ENCODE data around the gene RNU5D-1. TPM values are rescaled to one million over a fixed set of nuclear protein-coding genes. Genes with fewer than 3 reads are reported as not detected.

Gene RNU5D-1
- total and polyA plus RNA-seq, 8 donors = 3.4 to 4.7 TPM; not detected in 6

- intact Hi-C loops (cut with DNase I) = no loop called here
- DNase-seq (peak in 1 of 4 donors; percentile 25), ATAC-seq (peak; percentile 91)
- H3K27ac ChIP-seq = no peak overlapping the region
- no peak overlapping the region for H3K4me3 ChIP-seq
- no peaks in the 10 kb centered on the region for H3K27me3 ChIP-seq
- TF ChIP-seq, protein P1, sequence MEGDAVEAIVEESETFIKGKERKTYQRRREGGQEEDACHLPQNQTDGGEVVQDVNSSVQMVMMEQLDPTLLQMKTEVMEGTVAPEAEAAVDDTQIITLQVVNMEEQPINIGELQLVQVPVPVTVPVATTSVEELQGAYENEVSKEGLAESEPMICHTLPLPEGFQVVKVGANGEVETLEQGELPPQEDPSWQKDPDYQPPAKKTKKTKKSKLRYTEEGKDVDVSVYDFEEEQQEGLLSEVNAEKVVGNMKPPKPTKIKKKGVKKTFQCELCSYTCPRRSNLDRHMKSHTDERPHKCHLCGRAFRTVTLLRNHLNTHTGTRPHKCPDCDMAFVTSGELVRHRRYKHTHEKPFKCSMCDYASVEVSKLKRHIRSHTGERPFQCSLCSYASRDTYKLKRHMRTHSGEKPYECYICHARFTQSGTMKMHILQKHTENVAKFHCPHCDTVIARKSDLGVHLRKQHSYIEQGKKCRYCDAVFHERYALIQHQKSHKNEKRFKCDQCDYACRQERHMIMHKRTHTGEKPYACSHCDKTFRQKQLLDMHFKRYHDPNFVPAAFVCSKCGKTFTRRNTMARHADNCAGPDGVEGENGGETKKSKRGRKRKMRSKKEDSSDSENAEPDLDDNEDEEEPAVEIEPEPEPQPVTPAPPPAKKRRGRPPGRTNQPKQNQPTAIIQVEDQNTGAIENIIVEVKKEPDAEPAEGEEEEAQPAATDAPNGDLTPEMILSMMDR (IDR thresholded peaks at IDR 0.05) = peak; percentile 56 to 74
- peaks cover 2 to 7% of the 10 kb centered on the region in 2 donors for H3K4me1 ChIP-seq
- no peaks in the 10 kb centered on the region for H3K9me3 ChIP-seq
- no peaks in the 10 kb centered on the region for H3K36me3 ChIP-seq
Measured at GRCh38 chr1:44707959-44708831, 22.8 kb downstream of the RNU5D-1 start.

DNA sequence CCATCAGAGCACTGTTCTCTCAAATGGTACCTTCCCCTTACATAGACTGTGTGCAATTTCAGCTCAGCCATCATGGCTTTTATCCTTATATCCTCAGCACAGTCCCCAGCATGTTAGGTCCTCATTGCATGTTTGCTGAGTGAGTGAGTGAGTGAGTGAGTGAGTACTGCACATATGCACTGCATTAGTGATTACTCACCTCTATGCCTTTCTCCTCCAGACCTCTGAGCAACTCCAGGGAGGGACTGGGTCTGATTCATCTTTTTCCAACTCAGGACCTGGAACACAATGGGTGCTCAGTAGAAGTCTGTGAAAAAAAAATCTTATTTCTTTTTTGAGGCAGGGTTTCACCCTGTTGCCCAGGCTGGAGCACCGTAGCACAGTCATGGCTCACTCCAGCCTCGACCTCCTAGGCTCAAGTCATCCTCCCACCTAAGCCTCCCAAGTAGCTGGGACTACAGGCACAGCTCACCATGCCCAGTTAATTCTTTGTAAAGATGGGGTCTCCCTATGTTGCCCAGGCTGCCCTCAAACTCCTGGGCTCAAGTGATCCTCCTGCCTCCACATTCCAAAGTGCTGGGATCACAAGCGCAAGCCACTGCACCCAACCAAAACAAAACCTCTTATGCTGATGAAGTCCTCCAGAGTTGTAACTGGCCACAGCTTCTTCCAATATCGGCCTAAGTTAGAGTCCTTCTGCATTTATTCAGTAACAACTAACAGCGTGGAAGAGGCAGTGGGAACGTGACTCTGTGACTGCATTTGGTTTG is 23.7 kb downstream of the RNU5D-1 start:
- H3K4me3 ChIP-seq = no peak overlapping the region
- TF ChIP-seq, protein P1 (IDR thresholded peaks at IDR 0.05) = no peak
- no peak for DNase-seq
- H3K36me3 ChIP-seq = no peaks in the 10 kb centered on the region
- H3K27ac ChIP-seq = no peak overlapping the region
- no peaks in the 10 kb centered on the region for H3K9me3 ChIP-seq
- H3K4me1 ChIP-seq = peaks cover 2 to 7% of the 10 kb centered on the region in 2 donors
- peak; percentile 55 for ATAC-seq
- intact Hi-C loops (cut with DNase I) = no loop called here
- H3K27me3 ChIP-seq = no peaks in the 10 kb centered on the region

GRCh38 chr1:44705938-44706337 is 25.0 kb downstream of the RNU5D-1 start:
- Histone ChIP-seq H3K27me3 (no peaks in the 10 kb centered on the region), H3K9me3 (no peaks in the 10 kb centered on the region), H3K4me1 (peaks cover 2 to 7% of the 10 kb centered on the region in 2 donors), H3K4me3 (no peak overlapping the region), H3K27ac (no peak overlapping the region), H3K36me3 (no peaks in the 10 kb centered on the region)
- no peak for ATAC-seq
- no peak for DNase-seq
- TF ChIP-seq, protein P1 (IDR thresholded peaks at IDR 0.05) = no peak
- intact Hi-C loops (cut with DNase I) = no loop called here

GRCh38 chr1:44705470-44705869 is 25.5 kb downstream of the RNU5D-1 start:
- Histone ChIP-seq H3K36me3 (no peaks in the 10 kb centered on the region), H3K4me3 (no peak overlapping the region), H3K4me1 (peaks cover 2 to 7% of the 10 kb centered on the region in 2 donors), H3K27me3 (no peaks in the 10 kb centered on the region), H3K27ac (no peak overlapping the region), H3K9me3 (no peaks in the 10 kb centered on the region)
- TF ChIP-seq, protein P1 (IDR thresholded peaks at IDR 0.05) = no peak
- DNase-seq (no peak), ATAC-seq (no peak)
- intact Hi-C loops (cut with DNase I) = no loop called here

DNA sequence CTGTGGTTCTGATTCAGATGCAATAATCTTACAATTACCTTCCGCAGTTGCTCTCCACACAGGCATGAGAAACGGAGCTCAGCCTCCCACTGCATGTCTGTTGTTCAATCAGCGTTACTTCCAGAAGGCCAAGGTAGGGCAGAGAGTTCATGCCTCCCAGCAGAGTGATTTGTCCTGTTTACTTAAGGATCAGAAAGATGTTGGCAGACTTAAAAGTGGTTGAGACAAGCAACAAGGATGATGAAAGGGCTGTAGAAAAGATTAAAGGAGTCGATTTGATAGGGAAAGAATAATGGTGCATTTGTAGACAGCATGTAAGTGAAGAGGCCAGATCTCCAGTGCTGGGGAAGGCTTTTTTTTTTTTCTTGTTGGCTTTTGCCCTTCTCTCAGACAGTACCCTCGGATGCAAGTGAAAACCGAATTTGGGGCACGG is 29.8 kb downstream of the RNU5D-1 start:
- peak; percentile 58 for ATAC-seq
- no peak overlapping the region for H3K4me3 ChIP-seq
- H3K4me1 ChIP-seq = peaks cover 0 to 7% of the 10 kb centered on the region in 2 donors
- no peaks in the 10 kb centered on the region for H3K36me3 ChIP-seq
- H3K27ac ChIP-seq = no peak overlapping the region
- intact Hi-C loops (cut with DNase I) = no loop called here
- TF ChIP-seq, protein P1 (IDR thresholded peaks at IDR 0.05) = no peak
- DNase-seq = peak in 1 of 4 donors; percentile 14
- no peaks in the 10 kb centered on the region for H3K9me3 ChIP-seq
- no peaks in the 10 kb centered on the region for H3K27me3 ChIP-seq
